C4-2B (cell line): ENCODE results near the gene TBX5.

ENCODE experiments used
- ZFX ChIP-seq: fragments of 450-650 bp; IDR thresholded peaks from 2 replicates; pipeline ENCODE4 v1.6.1; 2017
- TF ChIP-seq, protein P1 (sequence below): fragments of 450-650 bp; conservative IDR thresholded peaks from 2 replicates; pipeline ENCODE4 v1.5.1; 2017; ENCODE audit warnings: mild to moderate bottlenecking

DNA sequence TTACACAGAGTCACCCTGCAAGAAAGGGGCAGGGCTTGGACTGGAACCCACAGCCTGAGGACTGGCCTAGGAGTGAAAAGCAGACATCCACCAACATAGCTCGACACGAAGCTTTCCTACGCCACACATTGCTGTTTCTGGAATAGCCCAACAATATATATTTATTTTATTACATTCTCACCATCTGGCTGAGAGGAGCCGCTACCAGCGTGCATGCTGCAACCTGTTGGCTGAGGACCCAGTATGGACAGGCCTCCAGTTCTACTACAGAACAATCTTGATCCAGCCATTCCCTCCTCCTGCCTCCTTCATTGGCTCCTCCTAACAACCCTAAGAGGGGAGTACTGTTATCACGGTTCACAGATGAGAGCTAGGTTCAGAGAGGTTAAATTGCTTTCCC lies 35.6 kb upstream of the TBX5 start:
- TF ChIP-seq, protein P1, sequence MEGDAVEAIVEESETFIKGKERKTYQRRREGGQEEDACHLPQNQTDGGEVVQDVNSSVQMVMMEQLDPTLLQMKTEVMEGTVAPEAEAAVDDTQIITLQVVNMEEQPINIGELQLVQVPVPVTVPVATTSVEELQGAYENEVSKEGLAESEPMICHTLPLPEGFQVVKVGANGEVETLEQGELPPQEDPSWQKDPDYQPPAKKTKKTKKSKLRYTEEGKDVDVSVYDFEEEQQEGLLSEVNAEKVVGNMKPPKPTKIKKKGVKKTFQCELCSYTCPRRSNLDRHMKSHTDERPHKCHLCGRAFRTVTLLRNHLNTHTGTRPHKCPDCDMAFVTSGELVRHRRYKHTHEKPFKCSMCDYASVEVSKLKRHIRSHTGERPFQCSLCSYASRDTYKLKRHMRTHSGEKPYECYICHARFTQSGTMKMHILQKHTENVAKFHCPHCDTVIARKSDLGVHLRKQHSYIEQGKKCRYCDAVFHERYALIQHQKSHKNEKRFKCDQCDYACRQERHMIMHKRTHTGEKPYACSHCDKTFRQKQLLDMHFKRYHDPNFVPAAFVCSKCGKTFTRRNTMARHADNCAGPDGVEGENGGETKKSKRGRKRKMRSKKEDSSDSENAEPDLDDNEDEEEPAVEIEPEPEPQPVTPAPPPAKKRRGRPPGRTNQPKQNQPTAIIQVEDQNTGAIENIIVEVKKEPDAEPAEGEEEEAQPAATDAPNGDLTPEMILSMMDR, result no peak
- TF ChIP-seq ZFX, result no peak
